Epithelial cell of proximal tubule (primary cell): Measurements from ENCODE around the gene CDC5L. TPM values are rescaled to one million over a fixed set of nuclear protein-coding genes. Genes with fewer than 3 reads are reported as not detected.

ENCODE experiments used
- DNase-seq: peaks from one replicate; pipeline ENCODE4 v3.0.0-alpha.2; 2011; ENCODE audit warnings: low read depth
- H3K4me3 ChIP-seq: 2 replicates; pipeline ENCODE4 v1.5.1; 2011; ENCODE audit warnings: low read depth, mild to moderate bottlenecking, low read length
- total RNA-seq: library from RNA; depleted of rRNA; stranded (reverse); fragments of >200 nt; gene quantifications from 2 replicates; pipeline ENCODE4 v1.2.3, GENCODE V29; 2015
- TF ChIP-seq, protein P1 (sequence below): conservative IDR thresholded peaks from 2 replicates; pipeline ENCODE4 v1.5.1; 2012; ENCODE audit warnings: low read depth, mild to moderate bottlenecking, low read length

Gene CDC5L
- total RNA-seq, 1 donor from 2014 or later, result 25.9 TPM

DNA sequence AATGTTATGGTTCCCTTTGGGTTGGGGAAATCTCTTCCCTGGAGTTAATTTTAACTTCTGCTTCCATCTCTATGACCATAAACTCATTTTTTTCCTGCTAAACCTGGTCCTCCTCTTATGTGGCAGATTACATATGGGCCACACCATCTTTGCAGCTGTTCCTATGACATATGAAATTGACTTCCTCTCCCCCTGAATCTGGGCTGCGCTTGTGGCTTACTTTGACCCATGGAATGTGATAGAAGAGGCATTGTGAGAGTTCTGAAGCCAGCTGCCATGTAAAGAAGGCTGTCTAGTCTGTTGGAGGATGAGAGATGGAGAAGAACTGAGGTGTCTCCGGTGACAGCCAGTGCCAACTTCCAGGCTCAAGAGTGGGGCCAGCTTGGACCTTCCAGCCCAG, 100.1 kb downstream of the CDC5L start:
- DNase-seq, result no peak
- TF ChIP-seq, protein P1, sequence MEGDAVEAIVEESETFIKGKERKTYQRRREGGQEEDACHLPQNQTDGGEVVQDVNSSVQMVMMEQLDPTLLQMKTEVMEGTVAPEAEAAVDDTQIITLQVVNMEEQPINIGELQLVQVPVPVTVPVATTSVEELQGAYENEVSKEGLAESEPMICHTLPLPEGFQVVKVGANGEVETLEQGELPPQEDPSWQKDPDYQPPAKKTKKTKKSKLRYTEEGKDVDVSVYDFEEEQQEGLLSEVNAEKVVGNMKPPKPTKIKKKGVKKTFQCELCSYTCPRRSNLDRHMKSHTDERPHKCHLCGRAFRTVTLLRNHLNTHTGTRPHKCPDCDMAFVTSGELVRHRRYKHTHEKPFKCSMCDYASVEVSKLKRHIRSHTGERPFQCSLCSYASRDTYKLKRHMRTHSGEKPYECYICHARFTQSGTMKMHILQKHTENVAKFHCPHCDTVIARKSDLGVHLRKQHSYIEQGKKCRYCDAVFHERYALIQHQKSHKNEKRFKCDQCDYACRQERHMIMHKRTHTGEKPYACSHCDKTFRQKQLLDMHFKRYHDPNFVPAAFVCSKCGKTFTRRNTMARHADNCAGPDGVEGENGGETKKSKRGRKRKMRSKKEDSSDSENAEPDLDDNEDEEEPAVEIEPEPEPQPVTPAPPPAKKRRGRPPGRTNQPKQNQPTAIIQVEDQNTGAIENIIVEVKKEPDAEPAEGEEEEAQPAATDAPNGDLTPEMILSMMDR, result no peak
- H3K4me3 ChIP-seq, result no peak overlapping the region

- DNase-seq, result peak; percentile 91
- TF ChIP-seq, protein P1, result no peak
- no peak overlapping the region for H3K4me3 ChIP-seq
These were observed 102.6 kb downstream of the CDC5L start for GRCh38 chr6:44489910-44490604.

DNA sequence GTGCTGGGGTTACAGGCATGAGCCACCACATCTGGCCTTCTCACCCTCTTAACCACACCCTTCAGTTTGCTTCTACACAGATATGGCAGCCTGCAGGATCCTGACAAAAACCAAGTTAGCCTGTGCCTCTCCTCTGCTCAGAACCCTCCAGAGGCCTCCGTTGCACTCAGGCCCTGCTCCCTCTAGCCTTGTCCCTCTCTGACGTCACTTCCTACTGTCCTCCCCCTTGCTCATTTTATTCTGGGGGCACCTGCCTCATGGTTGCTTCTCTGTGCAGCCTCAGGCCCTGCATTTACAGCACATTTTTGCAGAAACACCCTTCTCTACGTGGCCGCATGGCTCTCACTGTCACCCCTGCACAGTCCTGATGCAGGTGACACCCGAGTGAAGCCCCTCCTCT, 105.6 kb downstream of the CDC5L start:
- TF ChIP-seq, protein P1, result no peak
- DNase-seq, result no peak
- H3K4me3 ChIP-seq, result no peak overlapping the region

DNA sequence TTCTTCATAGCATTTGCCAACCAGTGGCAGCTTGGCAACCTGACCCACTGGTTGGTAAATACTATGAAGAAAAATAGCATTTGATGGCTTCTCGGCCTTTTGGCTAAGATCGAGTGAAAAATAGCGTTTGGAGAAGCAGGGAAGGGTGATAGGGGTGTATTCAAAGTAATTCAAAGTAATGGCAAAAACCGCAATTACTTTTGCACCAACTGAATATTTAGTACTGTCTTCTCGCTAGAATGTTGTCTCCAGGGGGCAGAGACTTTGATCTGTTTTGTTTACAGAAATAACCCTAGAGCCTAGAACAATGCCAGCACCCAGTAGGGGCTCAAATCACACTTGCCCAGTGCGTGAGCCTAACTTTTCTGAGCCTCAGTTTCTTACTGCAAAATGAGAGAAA, 106.1 kb downstream of the CDC5L start:
- H3K4me3 ChIP-seq, result no peak overlapping the region
- DNase-seq, result no peak
- TF ChIP-seq, protein P1, result no peak

DNA sequence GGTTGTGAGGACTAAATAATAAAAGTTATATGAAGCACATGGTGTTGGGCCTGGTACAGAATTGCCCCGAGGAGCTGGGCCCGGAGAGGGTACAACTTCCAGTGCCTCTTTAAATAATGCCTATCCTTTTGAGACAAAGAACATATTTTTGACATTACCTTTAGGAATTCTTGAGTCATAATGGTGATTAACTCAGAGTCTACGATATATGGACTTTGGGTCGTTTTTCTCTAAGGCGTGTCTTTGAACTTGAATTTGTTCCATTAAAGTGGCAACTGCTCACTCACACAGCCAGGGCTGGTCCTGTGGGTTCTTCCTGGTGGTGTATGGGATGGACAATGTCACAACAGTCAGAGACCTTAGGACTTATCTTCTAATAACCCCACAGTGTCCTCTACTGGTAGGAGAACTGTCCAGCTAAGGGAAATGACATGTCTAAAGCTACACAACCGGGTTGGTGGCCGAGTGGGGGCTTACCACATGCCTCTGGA, 106.5 kb downstream of the CDC5L start:
- H3K4me3 ChIP-seq, result no peak overlapping the region
- DNase-seq, result peak; percentile 33
- TF ChIP-seq, protein P1, result peak; percentile 53

DNA sequence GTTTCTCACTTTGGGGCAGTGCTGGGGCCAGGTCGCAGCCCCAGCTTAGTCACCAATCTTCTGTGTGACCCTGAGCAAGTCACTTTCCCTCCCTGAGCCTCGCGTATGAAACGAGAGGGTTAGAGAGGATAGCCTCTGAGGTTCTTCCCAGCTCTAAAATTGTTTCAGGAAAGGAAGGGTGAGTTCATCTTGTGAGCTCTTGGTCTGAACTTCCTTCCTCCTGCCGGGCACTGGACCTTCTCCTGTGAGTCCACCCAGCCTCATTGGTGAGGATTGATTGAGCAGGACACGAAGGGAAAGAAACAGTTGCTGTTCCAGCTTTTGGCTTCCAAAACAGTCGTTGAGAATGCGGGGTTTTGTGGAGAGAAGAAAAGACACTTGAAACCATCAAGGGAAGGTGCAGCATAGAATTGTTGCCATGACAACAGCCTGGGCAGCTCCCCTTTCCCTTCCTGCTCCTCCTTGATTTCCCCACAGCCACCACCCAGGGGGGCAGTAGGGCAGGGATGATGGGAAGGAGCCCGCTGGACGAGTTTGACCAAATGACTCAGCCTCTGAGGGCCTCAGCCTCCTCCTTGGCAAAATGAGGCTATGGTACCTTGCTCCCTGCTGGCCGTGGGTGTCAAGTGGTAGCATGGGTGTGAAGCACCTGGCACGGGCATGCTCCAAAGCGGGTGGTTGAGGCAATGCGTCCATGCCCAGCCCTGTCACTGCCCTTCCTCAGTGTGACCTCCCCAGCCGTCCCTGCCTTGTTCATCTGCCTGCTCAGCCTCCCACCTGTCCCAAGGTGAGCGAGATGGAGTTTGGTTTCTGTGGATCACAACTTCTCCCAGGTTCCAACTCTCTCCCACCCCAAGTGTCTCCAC, 107.8 kb downstream of the CDC5L start:
- H3K4me3 ChIP-seq, result no peak overlapping the region
- TF ChIP-seq, protein P1, result no peak
- no peak for DNase-seq
